GM21723 (cell line): Measurements from ENCODE around the gene GABRG3.

Experiments used
- ATAC-seq: cut with Tn5 transposase; IDR thresholded peaks from one replicate; pipeline ENCODE4 v1.9.1; 2021; ENCODE audit warnings: mild to moderate bottlenecking, moderate library complexity; ENCODE audit not compliant: unreplicated experiment

Gene GABRG3

GRCh38 chr15:27092390-27092789 lies 121.4 kb downstream of the GABRG3 start:
- no peak for ATAC-seq

- no peak for ATAC-seq
Measured at GRCh38 chr15:27094235-27094634, 123.3 kb downstream of the GABRG3 start.

GRCh38 chr15:27095886-27096624 lies 125.1 kb downstream of the GABRG3 start:
- ATAC-seq: no peak

- ATAC-seq: no peak
Measured at GRCh38 chr15:27097506-27097905, 126.5 kb downstream of the GABRG3 start.

GRCh38 chr15:27101982-27102381 lies 131.0 kb downstream of the GABRG3 start:
- ATAC-seq: no peak

GRCh38 chr15:27111323-27111722 lies 140.3 kb downstream of the GABRG3 start:
- no peak for ATAC-seq

GRCh38 chr15:27114473-27114872 lies 143.5 kb downstream of the GABRG3 start:
- no peak for ATAC-seq

GRCh38 chr15:27119695-27120266 lies 148.8 kb downstream of the GABRG3 start:
- ATAC-seq: no peak

GRCh38 chr15:27121672-27122071 lies 150.7 kb downstream of the GABRG3 start:
- no peak for ATAC-seq

- no peak for ATAC-seq
Measured at GRCh38 chr15:27123291-27123690, 152.3 kb downstream of the GABRG3 start.

- no peak for ATAC-seq
Measured at GRCh38 chr15:27123808-27124207, 152.8 kb downstream of the GABRG3 start.

- ATAC-seq: no peak
Measured at GRCh38 chr15:27124287-27124871, 153.4 kb downstream of the GABRG3 start.

- no peak for ATAC-seq
Measured at GRCh38 chr15:27125185-27125584, 154.2 kb downstream of the GABRG3 start.

- no peak for ATAC-seq
Measured at GRCh38 chr15:27126449-27126848, 155.5 kb downstream of the GABRG3 start.

GRCh38 chr15:27127815-27128570 lies 157.0 kb downstream of the GABRG3 start:
- ATAC-seq: no peak

GRCh38 chr15:27133249-27133648 lies 162.3 kb downstream of the GABRG3 start:
- no peak for ATAC-seq

GRCh38 chr15:27134481-27134880 lies 163.5 kb downstream of the GABRG3 start:
- ATAC-seq: no peak

GRCh38 chr15:27135151-27135550 lies 164.2 kb downstream of the GABRG3 start:
- ATAC-seq: no peak

- no peak for ATAC-seq
Measured at GRCh38 chr15:27137127-27137526, 166.1 kb downstream of the GABRG3 start.

- ATAC-seq: no peak
Measured at GRCh38 chr15:27165590-27165989, 194.6 kb downstream of the GABRG3 start.

- no peak for ATAC-seq
Measured at GRCh38 chr15:27166917-27167316, 195.9 kb downstream of the GABRG3 start.

- no peak for ATAC-seq
Measured at GRCh38 chr15:27167738-27168137, 196.8 kb downstream of the GABRG3 start.
